ENCODE data around the gene ZW10.
A peak's percentile ranks its signal among the peaks of the same experiment; 100 is the strongest.

ZW10 gene

GRCh38 chr11:113773416-113774173, at the start of gene ZW10:
Gene ZW10, minus strand, starts transcription at chr11:113773692. Its CDS starts 26 bp downstream, at chr11:113773666.
- H4K20me1 ChIP-seq (ENCODE audit: insufficient read depth, low read length), result no peaks in the 10 kb centered on the region; the same call in 1 of the 2 replicates
- no peak for TF ChIP-seq EZH2 (IDR thresholded peaks at IDR 0.05; ENCODE audit: borderline replicate concordance, low read depth, low read length, severe bottlenecking)
- TF ChIP-seq CTCF (IDR thresholded peaks at IDR 0.05; ENCODE audit: borderline replicate concordance, extremely low read depth, low read length, poor library complexity, severe bottlenecking), result peak; percentile 83
- H3K9ac ChIP-seq (ENCODE audit: low read depth, low read length), result peak within 1 kb of the TSS; percentile 95
- H3K4me3 ChIP-seq (ENCODE audit: low read depth in 1 of 2, low read length in 2 of 2), result peak within 1 kb of the TSS; percentile 96 to 98
- peaks cover 29% of the 10 kb centered on the region for H3K79me2 ChIP-seq (ENCODE audit: insufficient read depth, low read length)
- peak within 1 kb of the TSS; percentile 98 for H3K27ac ChIP-seq (ENCODE audit: low read length)
- peak within 1 kb of the TSS; percentile 67 for H3K4me2 ChIP-seq (ENCODE audit: insufficient read depth, low read length)
- DNase-seq, result peak; percentile 93
- no peaks in the 10 kb centered on the region for H3K9me3 ChIP-seq (ENCODE audit: insufficient read depth, low read length, severe bottlenecking)
- H2AFZ ChIP-seq (ENCODE audit: low read depth, low read length), result peak within 1 kb of the TSS; percentile 100
- H3K4me1 ChIP-seq (ENCODE audit: insufficient read depth, low read length), result peaks cover 17% of the 10 kb centered on the region
- H3K27me3 ChIP-seq (ENCODE audit: insufficient read depth, low read length, poor library complexity), result peaks cover 4% of the 10 kb centered on the region
- H3K36me3 ChIP-seq (ENCODE audit: insufficient read depth, low read length), result peaks cover 9% of the 10 kb centered on the region; the same call in 1 of the 2 replicates
- ATAC-seq (ENCODE audit: insufficient read depth, low read depth), result peak; percentile 98

- H3K9me3 ChIP-seq (ENCODE audit: insufficient read depth, low read length, severe bottlenecking), result no peaks in the 10 kb centered on the region
- no peaks in the 10 kb centered on the region for H3K27me3 ChIP-seq (ENCODE audit: insufficient read depth, low read length, poor library complexity)
- no peak for ATAC-seq (ENCODE audit: insufficient read depth, low read depth)
- no peaks in the 10 kb centered on the region for H4K20me1 ChIP-seq (ENCODE audit: insufficient read depth, low read length)
- H3K4me3 ChIP-seq (ENCODE audit: low read depth in 1 of 2, low read length in 2 of 2), result no peak overlapping the region
- H2AFZ ChIP-seq (ENCODE audit: low read depth, low read length), result no peak overlapping the region
- TF ChIP-seq CTCF (IDR thresholded peaks at IDR 0.05; ENCODE audit: borderline replicate concordance, extremely low read depth, low read length, poor library complexity, severe bottlenecking), result no peak
- no peak for TF ChIP-seq EZH2 (IDR thresholded peaks at IDR 0.05; ENCODE audit: borderline replicate concordance, low read depth, low read length, severe bottlenecking)
- no peaks in the 10 kb centered on the region for H3K79me2 ChIP-seq (ENCODE audit: insufficient read depth, low read length)
- no peaks in the 10 kb centered on the region for H3K4me1 ChIP-seq (ENCODE audit: insufficient read depth, low read length)
- peaks cover 38% of the 10 kb centered on the region for H3K36me3 ChIP-seq (ENCODE audit: insufficient read depth, low read length)
- H3K9ac ChIP-seq (ENCODE audit: low read depth, low read length), result no peak overlapping the region
- no peak overlapping the region for H3K27ac ChIP-seq (ENCODE audit: low read length)
- no peak for DNase-seq
- no peak overlapping the region for H3K4me2 ChIP-seq (ENCODE audit: insufficient read depth, low read length)
These were observed 44.9 kb upstream of the ZW10 start for GRCh38 chr11:113818426-113818825.

- H2AFZ ChIP-seq (ENCODE audit: low read depth, low read length), result no peak overlapping the region
- H3K27me3 ChIP-seq (ENCODE audit: insufficient read depth, low read length, poor library complexity), result no peaks in the 10 kb centered on the region
- no peak overlapping the region for H3K27ac ChIP-seq (ENCODE audit: low read length)
- no peak overlapping the region for H3K4me2 ChIP-seq (ENCODE audit: insufficient read depth, low read length)
- TF ChIP-seq EZH2 (IDR thresholded peaks at IDR 0.05; ENCODE audit: borderline replicate concordance, low read depth, low read length, severe bottlenecking) (no peak), CTCF (IDR thresholded peaks at IDR 0.05; ENCODE audit: borderline replicate concordance, extremely low read depth, low read length, poor library complexity, severe bottlenecking) (no peak)
- H3K9me3 ChIP-seq (ENCODE audit: insufficient read depth, low read length, severe bottlenecking), result no peaks in the 10 kb centered on the region
- H3K9ac ChIP-seq (ENCODE audit: low read depth, low read length), result no peak overlapping the region
- no peak for DNase-seq
- peaks cover 37% of the 10 kb centered on the region for H3K36me3 ChIP-seq (ENCODE audit: insufficient read depth, low read length)
- no peak overlapping the region for H3K4me3 ChIP-seq (ENCODE audit: low read depth in 1 of 2, low read length in 2 of 2)
- H3K4me1 ChIP-seq (ENCODE audit: insufficient read depth, low read length), result no peaks in the 10 kb centered on the region
- H4K20me1 ChIP-seq (ENCODE audit: insufficient read depth, low read length), result no peaks in the 10 kb centered on the region
- H3K79me2 ChIP-seq (ENCODE audit: insufficient read depth, low read length), result no peaks in the 10 kb centered on the region
- ATAC-seq (ENCODE audit: insufficient read depth, low read depth), result no peak
These were observed 44.1 kb upstream of the ZW10 start for GRCh38 chr11:113817626-113818025.

Data from DND-41 (cell line).